Measurements from ENCODE around the gene HS6ST1. TPM values are rescaled to one million over a fixed set of nuclear protein-coding genes. Genes with fewer than 3 reads are reported as not detected.

Gene HS6ST1
- total and polyA plus RNA-seq, 10 donors = 7.2 to 99.5 (median 57.0) TPM

DNA sequence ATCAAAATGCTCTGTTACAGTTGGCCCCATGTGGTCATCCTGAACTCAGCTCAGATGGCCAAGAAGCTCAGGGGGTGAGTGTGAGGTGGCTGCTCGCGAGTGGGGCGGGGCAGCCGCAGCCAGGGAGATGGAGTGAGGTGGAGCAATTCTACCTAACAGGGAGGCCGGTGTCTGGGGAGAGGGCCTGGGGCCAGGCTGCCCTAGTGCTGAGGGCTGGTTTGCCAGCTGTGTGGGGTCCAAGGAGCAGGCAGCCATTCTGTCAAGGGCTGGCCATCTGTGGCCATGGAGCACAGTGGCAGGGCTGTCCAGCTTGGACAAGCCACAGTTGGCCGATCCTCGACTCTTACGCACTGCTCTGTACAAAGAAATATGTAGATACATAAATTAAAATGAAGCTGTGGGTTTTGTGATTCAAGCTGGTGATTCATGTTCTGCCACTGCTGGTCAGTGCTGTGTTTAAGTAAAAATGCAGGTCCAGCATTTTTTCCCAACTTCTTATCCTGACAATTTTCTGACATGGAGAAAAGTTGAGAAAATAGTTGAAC, 82.1 kb downstream of the HS6ST1 start:
- H3K27ac ChIP-seq = no peak overlapping the region
- peaks cover 3 to 18% (median 9%) of the 10 kb centered on the region in 6 donors for H3K4me1 ChIP-seq
- peak; percentile 70 for DNase-seq
- 90 to 97% (median 93%) methylated on average over 8 of the region's 8 CpGs for WGBS, 5 donors
- H3K36me3 ChIP-seq = no peaks in the 10 kb centered on the region
- intact Hi-C loops (cut with DNase I; ENCODE audit: low total_unique reads) = no loop called here
- H3K4me3 ChIP-seq = no peak overlapping the region
- peaks cover 0 to 17% (median 3%) of the 10 kb centered on the region in 7 donors for H3K27me3 ChIP-seq (replicated peaks in 1 of 7)
- TF ChIP-seq POLR2AphosphoS5 (IDR thresholded peaks at IDR 0.05) (no peak), POLR2A (IDR thresholded peaks at IDR 0.05) (no peak)
- TF ChIP-seq, protein P1, sequence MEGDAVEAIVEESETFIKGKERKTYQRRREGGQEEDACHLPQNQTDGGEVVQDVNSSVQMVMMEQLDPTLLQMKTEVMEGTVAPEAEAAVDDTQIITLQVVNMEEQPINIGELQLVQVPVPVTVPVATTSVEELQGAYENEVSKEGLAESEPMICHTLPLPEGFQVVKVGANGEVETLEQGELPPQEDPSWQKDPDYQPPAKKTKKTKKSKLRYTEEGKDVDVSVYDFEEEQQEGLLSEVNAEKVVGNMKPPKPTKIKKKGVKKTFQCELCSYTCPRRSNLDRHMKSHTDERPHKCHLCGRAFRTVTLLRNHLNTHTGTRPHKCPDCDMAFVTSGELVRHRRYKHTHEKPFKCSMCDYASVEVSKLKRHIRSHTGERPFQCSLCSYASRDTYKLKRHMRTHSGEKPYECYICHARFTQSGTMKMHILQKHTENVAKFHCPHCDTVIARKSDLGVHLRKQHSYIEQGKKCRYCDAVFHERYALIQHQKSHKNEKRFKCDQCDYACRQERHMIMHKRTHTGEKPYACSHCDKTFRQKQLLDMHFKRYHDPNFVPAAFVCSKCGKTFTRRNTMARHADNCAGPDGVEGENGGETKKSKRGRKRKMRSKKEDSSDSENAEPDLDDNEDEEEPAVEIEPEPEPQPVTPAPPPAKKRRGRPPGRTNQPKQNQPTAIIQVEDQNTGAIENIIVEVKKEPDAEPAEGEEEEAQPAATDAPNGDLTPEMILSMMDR (IDR thresholded peaks at IDR 0.05 in 8 of 11, conservative IDR thresholded peaks at IDR 0.05 in 3 of 11) = no peak
- H3K9me3 ChIP-seq = no peaks in the 10 kb centered on the region

DNA sequence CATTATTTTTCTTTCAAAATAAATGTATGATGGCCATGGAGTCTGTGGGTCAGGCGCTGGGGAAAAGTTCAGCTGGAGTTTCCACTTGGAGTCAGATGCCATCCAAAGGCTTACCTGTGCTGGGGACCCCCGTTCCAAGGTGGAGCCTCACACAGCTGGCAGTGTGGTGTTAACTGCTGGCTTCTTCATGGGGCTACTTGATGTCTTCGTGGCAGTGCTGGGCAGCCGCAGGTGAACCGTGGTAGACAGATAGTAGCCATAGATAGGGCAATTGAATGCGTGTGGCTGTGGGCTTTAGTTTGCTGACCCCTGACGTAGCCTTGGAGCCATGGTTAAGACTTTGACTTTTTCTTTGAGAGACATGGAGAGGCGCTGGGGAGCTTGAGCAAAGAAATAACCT, 83.1 kb downstream of the HS6ST1 start:
- no peak overlapping the region for H3K27ac ChIP-seq

DNA sequence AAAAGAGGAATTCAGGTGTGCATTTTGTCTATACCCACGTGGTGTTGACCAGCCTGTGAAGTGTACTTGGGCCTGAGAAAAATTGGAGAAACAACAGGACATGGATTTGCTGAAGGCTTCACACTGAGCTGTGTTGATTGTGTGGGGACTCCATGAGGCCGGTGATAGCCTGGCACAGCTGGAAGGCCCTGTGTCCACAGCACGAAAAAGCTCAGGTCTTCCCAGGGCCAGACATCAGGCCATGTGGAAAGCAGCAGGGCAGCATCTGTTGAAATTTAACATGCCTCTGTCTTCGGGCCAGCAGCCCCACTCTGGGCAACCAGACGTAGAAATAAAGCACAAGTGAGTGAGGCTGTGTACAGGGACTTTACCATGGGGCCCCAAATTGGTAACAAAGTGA, 84.1 kb downstream of the HS6ST1 start:
- TF ChIP-seq POLR2A (IDR thresholded peaks at IDR 0.05) (no peak), POLR2AphosphoS5 (IDR thresholded peaks at IDR 0.05) (no peak)
- TF ChIP-seq, protein P1 (IDR thresholded peaks at IDR 0.05 in 8 of 11, conservative IDR thresholded peaks at IDR 0.05 in 3 of 11) = peak in 1 of 11 experiments; percentile 13
- intact Hi-C loops (cut with DNase I; ENCODE audit: low total_unique reads) = no loop called here
- Histone ChIP-seq H3K4me3 (no peak overlapping the region), H3K4me1 (peaks cover 3 to 18% (median 9%) of the 10 kb centered on the region in 6 donors), H3K27me3 (replicated peaks in 1 of 7) (peaks cover 0 to 17% (median 3%) of the 10 kb centered on the region in 7 donors), H3K27ac (no peak overlapping the region), H3K36me3 (no peaks in the 10 kb centered on the region), H3K9me3 (no peaks in the 10 kb centered on the region)
- WGBS, 5 donors = 80 to 96% (median 90%) methylated on average over 5 of the region's 5 CpGs
- no peak for DNase-seq

More for the DNA sequence above, 83.1 kb downstream of the HS6ST1 start:
- H3K4me3 ChIP-seq = no peak overlapping the region
- H3K36me3 ChIP-seq = no peaks in the 10 kb centered on the region
- peaks cover 0 to 17% (median 3%) of the 10 kb centered on the region in 7 donors for H3K27me3 ChIP-seq (replicated peaks in 1 of 7)
- H3K9me3 ChIP-seq = no peaks in the 10 kb centered on the region
- 90 to 96% (median 93%) methylated on average over 6 to 8 of the region's 8 CpGs for WGBS, 5 donors
- peaks cover 3 to 18% (median 9%) of the 10 kb centered on the region in 6 donors for H3K4me1 ChIP-seq
- no peak for DNase-seq
- TF ChIP-seq, protein P1 (IDR thresholded peaks at IDR 0.05 in 8 of 11, conservative IDR thresholded peaks at IDR 0.05 in 3 of 11) = no peak
- TF ChIP-seq POLR2A (IDR thresholded peaks at IDR 0.05) = no peak
- intact Hi-C loops (cut with DNase I; ENCODE audit: low total_unique reads) = no loop called here

DNA sequence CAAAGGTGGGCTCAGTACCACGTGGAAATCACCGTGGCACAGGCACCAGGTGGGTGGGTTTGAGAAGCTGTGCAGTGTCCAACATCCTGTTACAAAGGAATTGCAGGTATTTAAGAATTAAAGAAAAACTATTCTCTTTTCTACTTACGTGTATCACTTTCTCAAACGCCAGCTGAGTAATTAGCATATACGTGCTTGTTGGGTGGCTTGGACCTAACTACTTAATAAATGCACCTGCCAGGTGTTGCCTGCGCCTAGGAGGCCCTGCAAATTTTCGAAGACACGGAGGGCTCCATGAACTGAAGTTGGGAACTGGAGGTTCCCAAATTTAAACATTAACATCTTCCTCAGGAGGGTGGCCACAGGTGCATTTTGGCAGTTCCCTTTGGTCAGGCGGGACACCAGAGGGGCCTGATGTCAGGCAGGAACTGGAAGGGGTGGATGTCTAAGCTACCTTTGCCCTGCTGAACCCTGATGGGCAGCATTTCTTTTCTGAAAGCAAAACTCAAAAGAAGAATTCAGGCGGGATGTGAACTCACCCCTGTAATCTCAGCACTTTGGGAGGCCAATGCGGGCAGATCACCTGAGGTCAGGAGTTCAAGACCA, 84.8 kb downstream of the HS6ST1 start:
- peaks cover 0 to 17% (median 3%) of the 10 kb centered on the region in 7 donors for H3K27me3 ChIP-seq (replicated peaks in 1 of 7)
- H3K9me3 ChIP-seq = no peaks in the 10 kb centered on the region
- TF ChIP-seq, protein P1 (IDR thresholded peaks at IDR 0.05 in 8 of 11, conservative IDR thresholded peaks at IDR 0.05 in 3 of 11) = peak in 2 of 11 experiments; percentile 20 to 46
- no peak for TF ChIP-seq POLR2A (IDR thresholded peaks at IDR 0.05)
- peaks cover 3 to 18% (median 9%) of the 10 kb centered on the region in 6 donors for H3K4me1 ChIP-seq
- no peaks in the 10 kb centered on the region for H3K36me3 ChIP-seq
- no peak overlapping the region for H3K27ac ChIP-seq
- intact Hi-C loops (cut with DNase I; ENCODE audit: low total_unique reads) = no loop called here
- no peak for DNase-seq
- 50 to 62% (median 53%) methylated on average over 11 of the region's 11 CpGs for WGBS, 5 donors
- peak overlapping the region in 6 of 8 donors; percentile 57 to 76 (median 70) for H3K4me3 ChIP-seq

Data from spleen (tissue), 11 donors.